Fibroblast of peridontal ligament (primary cell): ENCODE data around the gene PLCH1.

Experiments used
- DNase-seq: peaks from one replicate; pipeline ENCODE4 v3.0.0-alpha.2; 2010; ENCODE audit errors: extremely low read depth

Gene PLCH1

DNA sequence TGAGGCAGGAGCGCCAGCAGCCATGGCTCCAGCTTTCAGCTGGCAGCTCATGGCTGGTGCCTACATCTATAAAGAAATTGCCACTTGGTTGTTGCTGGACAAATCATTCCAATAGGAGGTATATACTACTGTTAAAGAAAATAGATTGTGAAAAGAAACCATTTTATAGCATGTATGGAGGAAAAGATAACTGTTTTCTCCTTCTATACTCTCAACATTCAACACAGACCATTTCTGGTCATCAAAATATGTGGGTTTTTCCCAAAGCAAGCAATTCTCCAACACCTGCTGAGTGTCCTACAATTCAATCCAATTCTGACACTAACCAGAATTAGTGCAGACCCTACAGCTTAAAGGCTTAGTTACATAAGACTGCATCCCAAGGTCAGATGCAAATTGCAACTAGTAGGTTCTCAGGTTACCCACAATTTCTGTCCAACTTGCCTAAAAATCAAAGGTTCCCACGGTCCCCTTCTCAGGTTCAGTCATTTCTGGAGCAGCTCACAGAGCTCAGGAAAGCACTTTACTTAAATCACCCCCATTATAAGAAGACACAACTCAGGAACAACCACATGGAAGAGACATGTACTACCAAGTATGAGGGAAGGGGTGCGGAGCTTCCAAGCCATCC lies 409.0 kb downstream of the PLCH1 start:
- DNase-seq: no peak

DNA sequence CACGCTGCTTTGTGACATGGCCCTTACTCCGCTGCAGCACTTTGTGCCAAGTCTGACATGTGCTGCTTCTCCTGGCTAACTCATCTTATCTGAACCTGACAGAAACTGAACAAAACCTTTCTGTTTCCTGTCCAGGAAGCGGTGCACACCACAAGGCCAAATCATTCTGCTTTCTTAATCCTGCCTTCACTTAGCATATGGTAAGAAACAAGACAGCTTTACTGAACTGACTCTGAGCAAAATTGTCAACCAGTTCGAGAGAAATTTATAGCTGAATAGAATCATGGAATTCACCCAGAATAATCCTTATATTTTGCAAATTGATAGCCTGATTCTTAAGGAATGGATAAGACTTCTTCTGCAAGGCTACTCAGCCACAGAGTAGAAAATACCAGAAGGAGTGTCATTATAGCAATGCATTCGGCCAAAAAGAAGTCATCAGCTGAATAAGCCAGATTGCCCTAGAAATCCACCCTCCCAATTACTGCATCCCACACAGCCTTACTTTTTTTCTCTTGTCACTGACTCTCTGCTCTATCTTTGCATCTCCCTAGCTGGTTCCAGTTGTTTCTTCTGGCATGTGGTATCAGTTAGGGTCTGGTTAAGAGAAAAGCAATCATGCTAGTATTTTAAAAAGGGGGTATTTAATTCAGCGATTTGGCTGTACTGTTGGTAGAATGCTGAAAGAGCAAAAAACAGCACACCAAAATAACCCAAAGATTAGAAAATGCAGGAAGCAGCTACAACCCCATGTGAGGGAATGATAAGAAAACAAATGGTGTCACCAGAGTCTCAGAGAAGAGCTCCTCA lies 409.8 kb downstream of the PLCH1 start:
- DNase-seq: no peak

DNA sequence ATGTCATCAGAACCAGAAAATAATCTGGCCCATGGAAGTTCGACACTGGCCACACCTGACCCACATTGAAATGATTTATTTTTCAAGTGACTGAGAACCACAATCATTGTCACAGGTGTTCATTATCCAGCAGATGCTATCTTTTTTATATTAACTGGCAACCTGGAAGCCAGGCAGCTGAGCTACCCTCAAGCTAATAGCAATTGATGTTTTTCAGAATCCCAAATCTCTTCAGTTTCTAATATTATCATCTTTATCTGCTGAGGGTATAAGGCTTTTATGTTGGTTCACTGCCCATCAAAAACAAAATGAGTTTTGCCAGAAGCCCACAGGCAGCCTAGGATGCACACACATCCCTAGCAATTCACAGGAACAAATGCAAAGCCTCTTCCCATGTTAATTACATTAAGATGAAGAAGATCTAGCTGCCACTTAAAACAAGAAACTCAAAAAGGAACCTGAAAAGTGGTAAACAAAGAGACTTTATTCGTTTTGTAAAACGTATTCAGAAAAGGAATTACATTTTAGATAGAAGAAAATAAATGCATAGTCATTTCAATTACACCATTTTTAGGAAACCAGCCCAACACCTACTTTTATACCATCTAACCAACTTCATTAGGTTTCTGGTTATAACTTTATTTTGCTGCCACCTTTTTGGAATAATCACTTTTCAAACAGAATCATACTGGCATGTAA lies 410.5 kb downstream of the PLCH1 start:
- no peak for DNase-seq

DNA sequence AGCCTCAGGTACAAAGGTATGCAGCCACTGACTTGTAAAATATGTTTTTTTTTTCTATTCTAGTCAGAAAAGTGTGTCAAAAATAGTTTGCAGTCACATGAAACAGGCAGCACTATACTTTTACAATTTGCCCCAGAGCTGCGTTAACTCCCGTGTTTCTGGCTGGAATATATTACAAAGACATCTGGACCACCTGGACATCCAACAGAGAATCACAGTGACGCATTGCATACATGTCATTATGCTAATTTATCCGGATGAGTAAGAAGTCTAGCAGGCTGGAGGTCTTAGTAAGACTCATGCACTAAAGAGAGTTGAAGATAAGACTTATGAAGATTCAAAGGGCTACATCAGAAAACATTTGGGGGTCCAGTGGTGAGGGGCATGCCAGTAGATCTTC lies 412.2 kb downstream of the PLCH1 start:
- no peak for DNase-seq

DNA sequence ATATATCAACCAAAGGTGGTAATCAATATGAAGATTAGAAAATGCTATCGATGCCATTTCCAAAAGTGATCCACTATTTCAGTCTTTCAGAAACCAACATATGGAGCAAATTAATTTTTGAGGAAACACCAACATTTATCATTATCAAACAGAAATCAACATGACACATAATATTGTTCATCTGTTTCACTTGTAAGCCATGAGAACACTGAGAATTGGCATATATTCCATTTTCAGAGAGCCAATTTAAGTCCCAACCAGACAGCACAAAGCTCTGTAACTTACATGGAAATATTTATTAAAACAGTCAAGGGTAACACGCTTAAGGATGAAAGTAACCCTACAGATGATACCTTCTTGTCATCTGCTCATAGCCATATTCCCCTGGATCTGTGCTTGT lies 413.8 kb downstream of the PLCH1 start:
- DNase-seq: no peak

DNA sequence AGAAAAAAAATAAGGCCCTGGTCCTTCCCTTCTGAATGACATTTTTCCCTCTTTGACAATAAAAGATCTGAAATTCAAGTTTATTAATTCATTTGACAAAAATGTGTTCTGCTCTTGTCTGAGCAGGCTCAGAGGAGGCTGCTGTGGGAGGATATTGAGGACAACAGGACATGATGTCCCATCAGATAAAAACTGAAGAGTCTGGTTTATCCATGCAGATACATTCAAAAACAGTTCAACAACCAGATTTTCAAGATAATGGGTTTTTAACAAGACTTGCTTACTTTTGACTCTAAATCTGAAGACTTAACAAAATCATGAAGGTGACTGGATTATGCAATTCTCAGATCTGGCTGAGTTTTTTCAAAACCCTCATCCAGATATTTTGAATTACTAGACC lies 414.5 kb downstream of the PLCH1 start:
- no peak for DNase-seq

DNA sequence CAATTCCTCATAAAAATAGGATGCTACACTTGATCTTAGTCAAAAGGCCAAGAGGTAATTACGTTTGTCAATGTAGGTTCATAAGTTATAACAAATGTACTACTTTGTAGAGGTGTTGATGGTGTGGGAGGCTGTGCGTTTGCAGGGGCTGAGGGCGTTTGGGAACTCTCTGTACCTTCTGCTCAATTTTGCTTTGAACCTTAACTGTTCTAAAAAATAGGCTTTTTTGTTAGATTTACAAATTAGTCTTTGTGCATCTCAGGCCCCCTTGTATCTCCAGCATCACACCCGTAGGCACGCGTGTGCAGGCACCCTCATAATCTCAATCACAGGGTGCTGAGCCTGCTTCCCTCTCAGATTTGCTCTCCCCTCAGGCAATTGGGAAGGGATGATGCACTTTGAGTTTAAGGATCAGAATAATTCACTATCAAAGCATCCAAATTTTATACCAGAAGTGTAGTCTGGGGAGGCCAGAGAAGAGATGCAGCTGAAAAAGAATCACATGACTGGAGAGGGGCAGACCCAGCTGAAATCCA lies 415.3 kb downstream of the PLCH1 start:
- no peak for DNase-seq

DNA sequence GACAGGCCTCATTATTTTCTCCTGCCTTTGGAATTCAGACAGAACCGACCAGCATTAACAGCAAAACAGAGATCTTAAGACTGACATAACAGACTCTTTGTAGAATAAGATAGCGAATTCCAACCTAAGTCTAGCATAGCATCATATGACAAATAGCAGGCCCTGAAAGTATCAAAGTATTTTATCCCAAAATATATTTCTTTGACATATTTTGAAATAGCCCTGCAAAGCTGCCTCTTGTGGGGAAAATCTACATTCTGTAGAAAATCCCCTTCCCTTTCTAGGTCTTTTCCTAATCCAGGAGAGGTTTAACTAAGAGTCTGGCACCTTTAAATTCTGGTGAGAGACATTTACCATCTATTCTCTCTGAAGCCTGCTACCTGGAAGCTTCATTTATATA lies 417.0 kb downstream of the PLCH1 start:
- no peak for DNase-seq

DNA sequence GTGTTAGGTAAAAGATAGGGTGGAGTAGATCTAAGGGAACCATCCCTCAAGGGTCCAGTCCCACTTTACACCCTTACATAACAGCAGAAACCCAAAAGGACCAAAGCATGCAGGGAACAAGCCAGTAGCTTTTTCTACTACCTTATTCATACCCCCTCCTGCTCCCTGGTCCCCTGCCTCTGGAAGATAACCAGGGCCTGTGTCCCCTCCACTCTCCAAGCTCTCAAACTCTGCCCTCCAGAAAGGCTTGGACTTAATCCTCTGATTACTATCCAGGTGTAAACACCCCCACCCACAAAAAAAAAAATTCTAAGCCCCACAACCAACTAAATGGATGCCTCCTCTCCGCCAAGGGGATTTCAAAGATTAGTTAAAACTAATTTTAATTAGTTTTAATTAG lies 417.4 kb downstream of the PLCH1 start:
- no peak for DNase-seq

DNA sequence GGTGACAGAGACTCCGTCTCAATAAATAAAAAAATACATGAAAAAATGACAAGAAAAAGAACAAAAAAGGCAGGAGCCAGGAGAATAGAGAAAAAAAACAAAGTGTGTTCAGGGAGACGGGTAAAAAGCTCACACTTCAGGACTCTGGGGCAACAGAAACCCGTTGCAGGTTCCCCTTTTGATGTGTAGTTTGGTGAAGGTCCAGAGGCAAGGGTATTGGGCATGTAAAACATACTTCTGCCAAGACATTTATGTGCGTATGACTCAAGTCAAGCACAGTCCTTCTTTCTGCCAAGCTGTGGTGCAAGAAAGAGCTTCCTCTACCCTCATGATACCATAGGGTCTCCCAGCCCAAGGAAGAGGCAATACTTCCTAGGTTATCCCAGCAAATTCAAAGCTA lies 418.0 kb downstream of the PLCH1 start:
- no peak for DNase-seq

DNA sequence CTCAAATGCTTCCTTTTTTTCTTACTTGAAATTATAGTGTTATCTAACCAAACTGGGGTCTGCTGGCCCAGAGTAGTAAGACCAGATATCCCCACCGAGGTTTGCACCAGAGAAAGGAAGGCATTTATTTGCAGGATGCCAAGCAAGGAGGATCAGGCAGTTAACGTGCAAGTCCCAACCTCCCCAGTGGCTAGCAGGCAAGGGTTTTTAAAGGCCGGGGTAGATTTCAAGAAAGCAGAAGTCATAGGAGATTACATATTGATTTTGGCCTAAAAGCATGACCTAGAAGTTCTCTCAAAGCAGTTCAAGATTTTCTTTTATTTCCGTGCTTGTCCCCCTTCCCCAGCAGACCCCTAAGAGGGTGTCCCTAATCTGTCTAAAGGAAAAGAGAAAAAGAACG lies 418.6 kb downstream of the PLCH1 start:
- no peak for DNase-seq
